NCI-H2107 treated with DMSO at 0.1 percent for 48 hours (cell line): Measurements from ENCODE around the gene MAP3K20.
"Not testable (repeated sequence)": the region's sequence is repeated elsewhere in the genome, so short reads cannot be mapped to it uniquely, and the experiment has no call there.

Source experiments
- DNase-seq: peaks from one replicate; lab custom pipeline; 2025; ENCODE audit not compliant: unreplicated experiment; lab: John Stamatoyannopoulos, UW

The MAP3K20 gene

GRCh38 chr2:173153301-173153885, 77.7 kb downstream of the MAP3K20 start:
- no peak for DNase-seq

GRCh38 chr2:173157676-173158293, 82.1 kb downstream of the MAP3K20 start:
- DNase-seq = no peak

DNA sequence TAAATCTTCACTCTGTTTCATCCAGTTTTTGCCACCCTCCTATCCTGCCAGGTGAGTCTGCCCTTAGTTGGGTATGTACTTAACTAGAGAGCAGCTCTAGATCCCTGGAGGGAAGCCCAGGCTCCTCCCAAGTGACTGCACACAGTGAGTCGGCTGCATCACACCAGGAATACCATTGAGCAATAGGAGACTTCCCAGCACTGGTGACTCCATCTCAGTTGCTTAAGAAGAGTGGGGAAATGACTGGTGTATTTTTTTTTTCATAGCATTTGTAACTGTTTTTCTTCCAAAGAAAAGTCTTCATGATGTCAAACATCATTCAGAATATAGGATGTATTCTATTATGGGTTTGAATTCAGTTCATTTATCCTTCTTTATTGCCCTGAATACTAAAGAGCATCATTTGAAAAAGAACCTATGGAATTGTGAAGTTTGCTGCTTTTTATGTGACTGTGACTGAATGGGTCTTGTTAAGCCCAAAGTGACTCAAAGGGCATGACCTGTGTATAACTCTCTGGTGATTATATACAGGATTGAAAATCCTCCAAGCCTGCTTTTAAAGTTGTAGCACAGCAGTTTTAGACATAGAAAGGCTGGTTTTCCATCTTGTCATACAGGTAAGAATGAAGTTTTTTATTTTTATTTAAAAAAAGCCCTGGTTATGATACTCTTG, 84.3 kb downstream of the MAP3K20 start:
- no peak for DNase-seq

GRCh38 chr2:173160618-173161017, 85.0 kb downstream of the MAP3K20 start:
- no peak for DNase-seq

GRCh38 chr2:173161040-173161439, 85.4 kb downstream of the MAP3K20 start:
- DNase-seq = no peak

DNA sequence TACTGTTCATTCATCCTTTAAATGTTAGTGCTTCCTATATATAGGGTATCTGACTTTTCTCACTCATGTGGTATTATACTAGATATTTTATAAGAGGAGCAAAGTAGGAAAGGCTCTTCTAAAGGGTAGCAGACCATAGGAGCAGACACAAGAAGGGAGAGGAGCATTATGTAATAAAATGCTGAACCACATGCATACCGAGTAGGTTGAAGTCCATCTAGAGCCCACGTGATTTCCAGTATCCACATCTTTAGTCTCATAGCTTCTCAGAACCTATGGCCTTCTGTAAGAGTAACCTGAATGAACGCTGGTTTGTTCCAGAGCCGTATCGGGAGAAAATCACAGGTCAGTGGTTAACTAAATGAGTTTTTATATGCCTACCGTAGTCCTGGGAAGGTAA, 85.9 kb downstream of the MAP3K20 start:
- DNase-seq = no peak

GRCh38 chr2:173163357-173163756, 87.7 kb downstream of the MAP3K20 start:
- DNase-seq = not testable (repeated sequence)

GRCh38 chr2:173164396-173164795, 88.8 kb downstream of the MAP3K20 start:
- no peak for DNase-seq

GRCh38 chr2:173165443-173166238, 90.0 kb downstream of the MAP3K20 start:
- no peak for DNase-seq

GRCh38 chr2:173171321-173171720, 95.7 kb downstream of the MAP3K20 start:
- no peak for DNase-seq

GRCh38 chr2:173171924-173172643, 96.4 kb downstream of the MAP3K20 start:
- no peak for DNase-seq

- not testable (repeated sequence) for DNase-seq
Measured at GRCh38 chr2:173174339-173174738, 98.7 kb downstream of the MAP3K20 start.

- no peak for DNase-seq
Measured at GRCh38 chr2:173175222-173175621, 99.6 kb downstream of the MAP3K20 start.

DNA sequence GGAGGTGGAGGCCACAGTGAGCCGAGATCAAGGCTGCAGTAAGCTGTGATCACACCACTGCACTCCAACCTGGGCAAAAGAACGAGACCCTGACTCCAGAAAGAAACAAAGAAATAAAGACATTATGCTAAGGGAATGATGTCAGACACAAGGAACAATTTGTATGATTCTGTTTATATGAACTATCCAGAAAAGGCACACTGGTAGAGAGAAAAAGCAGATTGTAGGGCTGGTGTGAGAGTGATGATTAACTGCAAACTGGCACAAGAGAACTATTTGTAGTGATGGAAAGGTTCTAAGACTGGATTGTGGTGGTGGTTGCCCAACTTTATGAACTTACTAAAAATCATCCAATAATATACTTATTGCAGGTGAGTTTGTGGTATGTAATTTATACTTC, 106.3 kb downstream of the MAP3K20 start:
- DNase-seq = no peak

GRCh38 chr2:173184031-173185004, 108.7 kb downstream of the MAP3K20 start:
- DNase-seq = no peak

DNA sequence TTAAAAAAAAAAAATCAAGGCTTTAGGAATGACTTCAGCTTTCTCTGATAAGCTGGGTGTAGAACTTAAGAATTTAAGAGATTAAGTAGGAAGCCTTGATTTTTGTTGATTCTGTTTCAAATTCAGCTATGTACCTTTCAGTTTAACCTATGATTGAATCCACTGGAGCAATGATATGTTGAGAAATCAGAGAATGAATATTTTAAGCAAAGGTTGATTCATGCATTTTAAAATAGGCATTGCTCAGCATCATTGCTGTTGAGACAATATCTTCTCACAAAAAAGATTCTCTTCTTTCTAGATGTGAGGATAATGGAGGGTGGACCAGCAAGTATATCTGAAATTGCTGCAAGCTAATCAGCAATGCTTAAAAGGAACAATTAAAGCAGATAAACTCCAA, 109.8 kb downstream of the MAP3K20 start:
- no peak for DNase-seq

GRCh38 chr2:173187941-173188788, 112.5 kb downstream of the MAP3K20 start:
- DNase-seq = no peak

GRCh38 chr2:173191601-173192000, 116.0 kb downstream of the MAP3K20 start:
- DNase-seq = no peak

GRCh38 chr2:173192071-173192470, 116.4 kb downstream of the MAP3K20 start:
- no peak for DNase-seq
